MCF 10A (cell line): ENCODE measurements around the gene TMEM174. TPM values are rescaled to one million over a fixed set of nuclear protein-coding genes. Genes with fewer than 3 reads are reported as not detected.
"Not testable (repeated sequence)": the region's sequence is repeated elsewhere in the genome, so short reads cannot be mapped to it uniquely, and the experiment has no call there.

Experiments
- BruUV-seq: library from RNA; stranded (reverse); fragments of 400-500 nt; replicated peaks from 2 replicates; lab custom pipeline; 2021; lab: Mats Ljungman, UMichigan
- CTCF ChIA-PET: fragments of 300-600 bp; sonication (Branson Sonifier 250); formaldehyde crosslinking; extraction: SDS; loops from one replicate; lab custom pipeline; 2021; ENCODE audit warnings: antibody characterized with exemption, inconsistent platforms; lab: Yijun Ruan, JAX
- POLR2A ChIA-PET: fragments of 300-600, 350-650 bp; sonication (Branson Sonifier 250); formaldehyde crosslinking; extraction: SDS; loops from one replicate; lab custom pipeline; 2020; ENCODE audit warnings: antibody characterized with exemption, inconsistent platforms; lab: Yijun Ruan, JAX
- DNase-seq: peaks from one replicate; pipeline ENCODE4 v3.0.0-alpha.2; 2018; ENCODE audit not compliant: unreplicated experiment
- H3K27ac Mint-ChIP-seq: one replicate; pipeline ENCODE4 v1.8.0; 2022; ENCODE audit warnings: mild to moderate bottlenecking, low read depth, mixed read lengths; ENCODE audit not compliant: unreplicated experiment
- H3K27me3 Mint-ChIP-seq: one replicate; pipeline ENCODE4 v1.8.0; 2022; ENCODE audit warnings: mixed read lengths; ENCODE audit not compliant: insufficient read depth, unreplicated experiment
- H3K36me3 Mint-ChIP-seq: one replicate; pipeline ENCODE4 v1.8.0; 2022; ENCODE audit warnings: mild to moderate bottlenecking, moderate library complexity, mixed read lengths; ENCODE audit not compliant: insufficient read depth, unreplicated experiment
- H3K4me1 Mint-ChIP-seq: one replicate; pipeline ENCODE4 v1.8.0; 2022; ENCODE audit warnings: mixed read lengths; ENCODE audit not compliant: insufficient read depth, unreplicated experiment
- H3K4me3 Mint-ChIP-seq: one replicate; pipeline ENCODE4 v1.8.0; 2022; ENCODE audit warnings: mild to moderate bottlenecking, moderate library complexity, mixed read lengths; ENCODE audit not compliant: unreplicated experiment
- H3K9me3 Mint-ChIP-seq: one replicate; pipeline ENCODE4 v1.8.0; 2022; ENCODE audit warnings: mixed read lengths; ENCODE audit not compliant: unreplicated experiment
- intact Hi-C: fragments of 100-400 bp; cut with micrococcal nuclease; formaldehyde crosslinking; loops from 2 replicates; pipeline ENCODE4 v1.14.1; 2022
- total RNA-seq: library from RNA; stranded (reverse); gene quantifications from 2 replicates; pipeline ENCODE4 v1.2.3, GENCODE V29; 2022
- TF ChIP-seq, protein P1 (sequence below): fragments of 200-600 bp; IDR thresholded peaks from one replicate; pipeline ENCODE4 v1.8.0; 2022; ENCODE audit warnings: antibody characterized with exemption, mild to moderate bottlenecking; ENCODE audit not compliant: unreplicated experiment

Gene TMEM174
- total RNA-seq, 1 experiment from 2014 or later: not detected

DNA sequence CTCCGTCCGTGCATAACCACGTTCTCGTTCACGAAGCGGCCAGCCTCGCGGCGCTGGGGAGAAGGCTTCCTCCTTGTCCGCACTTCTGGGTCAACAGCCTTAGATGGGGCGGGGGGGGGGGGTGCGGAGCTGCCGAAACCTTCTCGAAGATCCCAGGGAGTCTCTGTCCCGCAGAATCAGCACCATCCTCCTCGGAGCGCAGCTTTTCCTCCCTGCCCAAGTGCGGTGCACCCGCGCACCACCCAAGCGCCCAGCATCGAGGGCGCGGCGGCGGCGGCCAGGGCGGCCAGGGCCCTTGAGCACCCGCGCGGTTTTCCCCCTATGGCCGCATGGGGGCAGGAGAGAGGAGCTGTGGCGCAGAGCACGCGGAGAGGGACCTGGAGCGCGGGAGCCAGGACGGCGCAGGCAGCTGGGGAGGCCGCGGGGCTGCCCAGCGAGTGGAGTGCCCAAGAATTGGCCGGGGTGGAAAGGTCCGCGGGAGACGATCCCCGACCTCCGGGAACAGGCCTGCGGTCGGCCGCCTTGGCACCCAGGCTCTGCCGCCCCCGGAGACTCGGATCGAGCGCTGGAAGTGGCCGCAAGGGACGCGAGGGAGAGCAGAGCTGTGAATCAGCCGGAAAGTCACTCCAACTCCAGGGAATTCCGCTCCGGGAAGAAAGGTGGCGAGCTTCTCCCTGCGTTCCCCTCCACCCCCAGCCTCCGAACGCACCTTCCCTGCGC is 43.1 kb downstream of the TMEM174 start:
- Mint-ChIP-seq H3K4me3 (peak overlapping the region; percentile 73), H3K9me3 (no peaks in the 10 kb centered on the region), H3K27me3 (no peaks in the 10 kb centered on the region), H3K4me1 (peaks cover 14% of the 10 kb centered on the region), H3K36me3 (no peaks in the 10 kb centered on the region), H3K27ac (no peak overlapping the region)
- intact Hi-C loops: loop anchor here (1.0 to 10.0 kb wide), 5 partner anchors 81 to 294 kb away; partner anchors contain the start of gene FOXD1
- TF ChIP-seq, protein P1, sequence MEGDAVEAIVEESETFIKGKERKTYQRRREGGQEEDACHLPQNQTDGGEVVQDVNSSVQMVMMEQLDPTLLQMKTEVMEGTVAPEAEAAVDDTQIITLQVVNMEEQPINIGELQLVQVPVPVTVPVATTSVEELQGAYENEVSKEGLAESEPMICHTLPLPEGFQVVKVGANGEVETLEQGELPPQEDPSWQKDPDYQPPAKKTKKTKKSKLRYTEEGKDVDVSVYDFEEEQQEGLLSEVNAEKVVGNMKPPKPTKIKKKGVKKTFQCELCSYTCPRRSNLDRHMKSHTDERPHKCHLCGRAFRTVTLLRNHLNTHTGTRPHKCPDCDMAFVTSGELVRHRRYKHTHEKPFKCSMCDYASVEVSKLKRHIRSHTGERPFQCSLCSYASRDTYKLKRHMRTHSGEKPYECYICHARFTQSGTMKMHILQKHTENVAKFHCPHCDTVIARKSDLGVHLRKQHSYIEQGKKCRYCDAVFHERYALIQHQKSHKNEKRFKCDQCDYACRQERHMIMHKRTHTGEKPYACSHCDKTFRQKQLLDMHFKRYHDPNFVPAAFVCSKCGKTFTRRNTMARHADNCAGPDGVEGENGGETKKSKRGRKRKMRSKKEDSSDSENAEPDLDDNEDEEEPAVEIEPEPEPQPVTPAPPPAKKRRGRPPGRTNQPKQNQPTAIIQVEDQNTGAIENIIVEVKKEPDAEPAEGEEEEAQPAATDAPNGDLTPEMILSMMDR: peak; percentile 85
- ChIA-PET POLR2A (interaction anchor here (0.6 to 6.0 kb wide), 22 partner anchors 9 to 598 kb away, joined by 3 to 60 read pairs (median 4); partner anchors contain the start of genes BTF3 and FOXD1), CTCF (interaction anchor here (0.6 to 5.3 kb wide), 100 partner anchors 8 to 1801 kb away, joined by 3 to 95 read pairs (median 4); partner anchors contain the start of genes ANKRA2, FCHO2, FOXD1 and TMEM174)
- DNase-seq: peak; percentile 86
- no TSS peak for BruUV-seq

DNA sequence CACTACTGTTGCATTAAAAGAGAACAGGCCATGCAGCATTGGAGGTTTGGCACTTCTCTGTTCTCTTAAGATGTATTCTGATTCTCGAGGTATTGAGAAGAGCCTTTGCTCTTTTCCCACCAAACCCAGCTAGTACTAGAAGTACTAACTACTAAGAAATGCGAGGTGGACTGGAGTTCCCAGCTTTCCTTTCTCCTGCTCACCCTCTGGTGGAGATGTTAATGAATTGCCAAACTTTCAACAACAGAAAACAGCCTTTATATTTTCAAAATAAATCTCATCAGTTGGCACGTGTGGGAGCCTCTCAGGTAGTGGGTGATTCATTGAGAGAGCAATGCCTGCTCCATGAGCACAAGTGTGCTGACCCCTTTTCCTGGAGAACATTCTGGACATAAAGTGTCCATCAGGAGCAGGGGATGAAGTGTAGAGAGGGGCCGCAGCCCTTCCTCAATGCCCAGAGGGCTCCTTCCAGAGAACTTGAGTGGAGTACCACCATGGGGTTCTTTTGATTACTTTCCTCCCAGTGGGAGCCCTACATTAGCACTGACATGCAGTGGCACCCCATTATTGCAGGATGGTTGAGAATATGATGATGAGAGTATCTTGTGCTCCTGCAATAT is 45.7 kb downstream of the TMEM174 start:
- H3K9me3 Mint-ChIP-seq: no peaks in the 10 kb centered on the region
- H3K4me1 Mint-ChIP-seq: peaks cover 10% of the 10 kb centered on the region
- H3K36me3 Mint-ChIP-seq: no peaks in the 10 kb centered on the region
- H3K27me3 Mint-ChIP-seq: no peaks in the 10 kb centered on the region
- CTCF ChIA-PET: interaction anchor here (0.6 to 5.3 kb wide), 21 partner anchors 10 to 278 kb away, joined by 3 to 95 read pairs (median 4); partner anchors contain the start of gene FOXD1
- intact Hi-C loops: loop anchor here (5.0 to 10.0 kb wide), 2 partner anchors 84 to 296 kb away; no protein-coding TSS in a partner anchor
- no TSS peak for BruUV-seq
- DNase-seq: peak; percentile 55
- POLR2A ChIA-PET: interaction anchor here (0.6 to 6.0 kb wide), 8 partner anchors 12 to 278 kb away, joined by 3 to 60 read pairs (median 4); partner anchors contain the start of gene FOXD1
- no peak overlapping the region for H3K4me3 Mint-ChIP-seq
- H3K27ac Mint-ChIP-seq: no peak overlapping the region
- TF ChIP-seq, protein P1: peak; percentile 52

DNA sequence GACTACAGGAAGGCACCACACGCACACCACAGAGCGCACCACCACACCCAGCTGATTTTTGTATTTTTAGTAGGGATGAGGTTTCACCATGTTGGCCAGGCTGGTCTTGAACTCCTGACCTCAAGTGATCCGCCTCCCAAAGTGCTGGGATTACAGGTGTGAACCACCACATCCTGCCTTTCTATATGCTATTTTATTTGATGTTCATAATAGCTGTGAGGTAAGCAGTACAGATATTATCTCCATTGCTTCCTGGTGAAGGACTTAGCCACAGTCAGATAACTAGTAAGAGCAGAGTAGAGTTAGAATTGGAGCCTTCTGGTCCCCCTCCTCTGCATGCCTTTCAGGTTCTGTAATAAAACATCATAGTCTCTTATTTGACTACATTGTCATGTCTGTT is 46.3 kb downstream of the TMEM174 start:
- H3K4me1 Mint-ChIP-seq, H3K27ac Mint-ChIP-seq, BruUV-seq, H3K27me3 Mint-ChIP-seq, H3K4me3 Mint-ChIP-seq, H3K9me3 Mint-ChIP-seq, DNase-seq, H3K36me3 Mint-ChIP-seq: not testable (repeated sequence)
- POLR2A ChIA-PET: interaction anchor here (1.7 kb wide), 1 partner anchor 152 kb away, joined by 7 read pairs; no protein-coding TSS in a partner anchor
- CTCF ChIA-PET: interaction anchor here (0.6 to 5.3 kb wide), 5 partner anchors 10 to 144 kb away, joined by 3 to 63 read pairs (median 12); no protein-coding TSS in a partner anchor
- intact Hi-C loops: loop anchor here (5.0 to 10.0 kb wide), 2 partner anchors 85 to 297 kb away; no protein-coding TSS in a partner anchor

DNA sequence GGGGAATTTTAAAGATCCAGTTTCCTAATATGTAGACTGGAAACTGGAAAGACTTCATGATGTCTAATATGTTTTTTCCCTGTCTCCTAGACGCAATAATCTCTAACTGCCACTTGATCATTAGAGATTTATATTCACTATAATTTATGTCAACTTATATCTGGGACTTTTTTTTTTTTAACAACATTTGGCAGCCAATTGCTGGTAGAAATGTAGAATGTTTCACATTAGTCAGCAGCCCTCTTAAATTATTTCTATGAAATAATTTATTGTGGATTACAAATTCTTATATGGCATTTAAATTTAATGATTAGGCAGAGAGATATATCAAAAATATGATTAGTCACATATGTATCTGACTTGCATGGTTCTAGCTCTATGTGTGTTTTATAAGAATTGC is 48.2 kb downstream of the TMEM174 start:
- CTCF ChIA-PET: interaction anchor here (1.1 kb wide), 1 partner anchor 230 kb away, joined by 4 read pairs; no protein-coding TSS in a partner anchor
- TF ChIP-seq, protein P1: no peak
- Mint-ChIP-seq H3K27me3 (no peaks in the 10 kb centered on the region), H3K4me3 (no peak overlapping the region), H3K27ac (no peak overlapping the region), H3K36me3 (no peaks in the 10 kb centered on the region), H3K9me3 (no peaks in the 10 kb centered on the region), H3K4me1 (peaks cover 11% of the 10 kb centered on the region)
- no TSS peak for BruUV-seq
- intact Hi-C loops: no loop called here
- DNase-seq: no peak
- POLR2A ChIA-PET: no interaction called here
